Suprapubic skin (tissue), 4 donors: Measurements from ENCODE around the gene DBP. TPM values are rescaled to one million over a fixed set of nuclear protein-coding genes. Genes with fewer than 3 reads are reported as not detected.
"Not testable (repeated sequence)": the region's sequence is repeated elsewhere in the genome, so short reads cannot be mapped to it uniquely, and the experiment has no call there.

Source experiments
- DNase-seq, 2 donors: peaks; one replicate each; pipeline ENCODE4 v3.0.0-alpha.2; 2019; ENCODE audit warnings: low spot score in 2 of 2
- H3K27ac ChIP-seq: fragments of 200-600 bp; sonication (generic); one replicate; pipeline ENCODE4 v1.5.1; 2019
- H3K27me3 ChIP-seq: fragments of 200-600 bp; sonication (generic); one replicate; pipeline ENCODE4 v1.5.1; 2019
- H3K36me3 ChIP-seq: fragments of 200-600 bp; sonication (generic); one replicate; pipeline ENCODE4 v1.5.1; 2019
- H3K4me1 ChIP-seq: fragments of 200-600 bp; sonication (generic); one replicate; pipeline ENCODE4 v1.5.1; 2019
- H3K4me3 ChIP-seq: fragments of 200-600 bp; sonication (generic); one replicate; pipeline ENCODE4 v1.5.1; 2019; ENCODE audit warnings: mild to moderate bottlenecking
- H3K9me3 ChIP-seq: fragments of 200-600 bp; sonication (generic); one replicate; pipeline ENCODE4 v1.5.1; 2019
- CTCF ChIP-seq, 2 donors: fragments of 200-600 bp in 1 of 2; fragments of 450-650 bp in 1 of 2; sonication (generic) in 1 of 2; IDR thresholded peaks; one replicate each; pipeline ENCODE4 v1.5.1; 2016 to 2019; ENCODE audit warnings: antibody characterized with exemption in 2 of 2, mild to moderate bottlenecking in 1 of 2, moderate library complexity in 1 of 2
- EP300 ChIP-seq: sonication (generic); formaldehyde crosslinking; IDR thresholded peaks from one replicate; pipeline ENCODE4 v1.6.1; 2017; ENCODE audit warnings: antibody characterized with exemption
- POLR2A ChIP-seq, 2 donors: fragments of 450-650 bp; IDR thresholded peaks; one replicate each; pipeline ENCODE4 v1.6.1; 2017; ENCODE audit warnings: antibody characterized with exemption in 2 of 2, mild to moderate bottlenecking in 2 of 2, moderate library complexity in 2 of 2
- POLR2AphosphoS5 ChIP-seq, 3 donors: sonication (generic); formaldehyde crosslinking; IDR thresholded peaks; one replicate each; pipeline ENCODE4 v1.6.1; 2017; ENCODE audit warnings: antibody characterized with exemption in 3 of 3
- WGBS: methylation state at CpG from one replicate; pipeline ENCODE4 v1.1.5; 2018; 5-methylcytosine and 5-hydroxymethylcytosine counted together
- total RNA-seq, 4 donors: library from RNA; depleted of rRNA; stranded (reverse); fragments of >200 nt; gene quantifications; one replicate each; pipeline ENCODE4 v1.1.0, GENCODE V29; 2016

DBP gene
- total RNA-seq, 4 donors from 2014 or later, result 11.2 to 22.3 (median 17.8) TPM

DNA sequence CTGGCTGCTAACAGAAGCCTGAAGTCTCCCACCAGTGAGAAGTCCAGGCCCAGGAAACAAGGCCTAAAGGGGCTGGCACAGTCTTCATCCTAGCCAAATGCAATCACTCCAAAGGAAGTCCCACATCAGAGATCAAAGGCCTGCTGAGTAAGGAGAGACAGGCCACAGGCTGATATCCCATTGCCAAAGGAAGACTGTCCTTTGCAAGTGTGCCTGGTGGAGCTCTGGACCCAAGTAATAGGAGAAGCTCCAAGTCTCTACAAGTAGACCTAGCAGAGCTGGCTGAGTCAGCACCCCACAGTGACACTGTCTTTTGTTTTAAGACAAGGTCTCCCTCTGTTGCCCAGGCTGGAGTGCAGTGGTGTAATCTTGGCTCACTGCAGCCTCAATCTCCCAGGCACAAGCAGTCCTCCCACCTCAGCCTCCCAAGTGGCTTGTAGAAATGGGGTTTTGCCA lies 4.5 kb downstream of the DBP start:
- Histone ChIP-seq H3K4me1 (peaks cover 70% of the 10 kb centered on the region), H3K27ac (peak overlapping the region; percentile 94), H3K9me3 (no peaks in the 10 kb centered on the region), H3K27me3 (no peaks in the 10 kb centered on the region), H3K36me3 (peaks cover 11% of the 10 kb centered on the region), H3K4me3 (no peak overlapping the region)
- no peak for DNase-seq
- no peak for TF ChIP-seq POLR2AphosphoS5 (IDR thresholded peaks at IDR 0.05)
- TF ChIP-seq POLR2A (IDR thresholded peaks at IDR 0.05), result no peak
- TF ChIP-seq EP300, result no peak
- no peak for TF ChIP-seq CTCF (IDR thresholded peaks at IDR 0.05)

DNA sequence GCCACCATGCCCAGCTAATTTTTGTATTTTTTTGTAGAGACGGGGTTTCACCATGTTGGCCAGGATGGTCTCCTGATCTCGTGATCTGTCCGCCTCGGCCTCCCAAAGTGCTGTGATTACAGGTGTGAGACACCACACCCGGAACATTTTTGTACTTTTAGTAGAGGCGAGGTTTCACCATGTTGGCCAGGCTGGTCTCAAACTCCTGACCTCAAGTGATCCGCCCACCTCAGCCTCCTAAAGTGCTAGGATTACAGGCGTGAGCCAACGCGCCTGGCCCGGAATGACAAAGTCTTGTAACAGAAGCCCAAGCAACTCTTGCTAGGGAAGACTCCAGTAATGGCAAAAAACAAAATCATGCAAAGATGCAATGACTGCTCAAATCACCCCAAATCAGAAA lies 4.9 kb downstream of the DBP start:
- H3K4me3 ChIP-seq, H3K27me3 ChIP-seq, H3K9me3 ChIP-seq: not testable (repeated sequence)
- H3K36me3 ChIP-seq, result peaks cover 11% of the 10 kb centered on the region
- peak in 1 of 2 donors; percentile 49 for DNase-seq
- WGBS, result 69% methylated on average over 11 of the region's 11 CpGs
- peak overlapping the region; percentile 94 for H3K27ac ChIP-seq
- peaks cover 70% of the 10 kb centered on the region for H3K4me1 ChIP-seq

DNA sequence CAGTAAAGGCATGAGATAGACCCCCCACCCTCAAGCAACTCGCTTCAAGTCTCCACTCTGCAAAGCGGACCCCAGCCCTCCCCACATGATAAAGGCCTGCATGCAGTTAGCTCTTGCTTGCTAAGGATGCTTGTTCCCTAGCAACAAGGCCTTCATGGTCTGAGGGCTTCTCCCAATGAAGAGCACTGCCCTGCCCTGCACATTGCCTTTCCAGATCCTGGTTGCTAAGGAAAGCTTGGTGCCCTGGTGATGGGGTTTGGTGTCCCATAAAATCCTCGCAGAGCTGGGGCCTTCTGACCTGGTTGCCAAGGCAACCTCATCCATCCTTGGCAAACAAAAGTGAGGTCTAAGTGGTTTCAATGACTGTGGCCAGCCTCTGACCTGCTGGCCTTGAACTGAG lies 6.0 kb downstream of the DBP start:
- H3K27ac ChIP-seq, result peak overlapping the region; percentile 46
- H3K4me3 ChIP-seq, result no peak overlapping the region
- peaks cover 11% of the 10 kb centered on the region for H3K36me3 ChIP-seq
- 47% methylated on average over 3 of the region's 3 CpGs for WGBS
- H3K9me3 ChIP-seq, result no peaks in the 10 kb centered on the region
- no peaks in the 10 kb centered on the region for H3K27me3 ChIP-seq
- TF ChIP-seq CTCF (IDR thresholded peaks at IDR 0.05), result no peak
- TF ChIP-seq EP300, result no peak
- no peak for TF ChIP-seq POLR2AphosphoS5 (IDR thresholded peaks at IDR 0.05)
- TF ChIP-seq POLR2A (IDR thresholded peaks at IDR 0.05), result no peak
- DNase-seq, result peak in 1 of 2 donors; percentile 56
- H3K4me1 ChIP-seq, result peaks cover 61% of the 10 kb centered on the region

DNA sequence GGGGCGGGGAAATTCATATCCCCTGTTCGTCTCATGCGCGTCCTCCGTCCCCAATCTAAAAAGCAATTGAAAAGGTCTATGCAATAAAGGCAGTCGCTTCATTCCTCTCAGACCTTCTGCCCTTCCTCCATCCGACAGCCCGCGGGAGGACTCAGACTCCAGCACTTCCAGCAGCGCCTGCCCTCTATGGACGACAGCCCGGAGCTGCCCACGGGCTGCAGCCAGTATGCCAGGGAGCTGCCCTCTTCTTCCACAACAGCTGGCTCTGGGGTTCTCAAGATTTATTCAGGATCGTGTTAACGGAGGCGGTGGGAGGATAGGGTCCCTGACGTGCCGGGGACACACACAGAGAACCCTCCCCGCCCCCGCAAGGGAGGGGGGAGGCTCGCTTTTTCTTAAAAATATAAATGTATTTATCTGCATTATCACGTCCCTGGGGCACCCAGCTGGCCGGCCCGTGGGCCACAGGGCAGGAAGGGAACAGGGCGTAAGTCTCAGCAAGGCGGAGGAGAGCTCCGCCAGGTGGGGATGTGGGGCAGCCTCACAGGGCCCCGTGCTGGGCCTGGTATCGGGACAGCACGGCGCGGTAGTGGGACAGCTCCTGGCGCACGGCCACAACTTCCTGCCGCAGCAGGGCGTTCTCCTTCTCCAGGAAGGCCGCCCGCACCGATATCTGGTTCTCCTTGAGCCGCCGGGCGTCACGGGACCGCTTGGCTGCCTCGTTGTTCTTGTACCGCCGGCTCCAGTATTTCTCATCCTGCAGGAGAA lies 6.7 kb downstream of the DBP start:
- Histone ChIP-seq H3K4me1 (peaks cover 61% of the 10 kb centered on the region), H3K9me3 (no peaks in the 10 kb centered on the region), H3K36me3 (peaks cover 17% of the 10 kb centered on the region), H3K27ac (peak overlapping the region; percentile 46), H3K4me3 (no peak overlapping the region), H3K27me3 (no peaks in the 10 kb centered on the region)
- peak in 1 of 2 donors; percentile 75 for DNase-seq
- WGBS, result 25% methylated on average over 46 of the region's 47 CpGs
- TF ChIP-seq CTCF (IDR thresholded peaks at IDR 0.05) (no peak), POLR2A (IDR thresholded peaks at IDR 0.05) (no peak), POLR2AphosphoS5 (IDR thresholded peaks at IDR 0.05) (no peak), EP300 (no peak)

GRCh38 chr19:48629599-48630295 lies 7.4 kb downstream of the DBP start:
- no peak for TF ChIP-seq CTCF (IDR thresholded peaks at IDR 0.05)
- no peak for TF ChIP-seq POLR2A (IDR thresholded peaks at IDR 0.05)
- no peak for TF ChIP-seq EP300
- no peak for TF ChIP-seq POLR2AphosphoS5 (IDR thresholded peaks at IDR 0.05)
- Histone ChIP-seq H3K27me3 (no peaks in the 10 kb centered on the region), H3K4me1 (peaks cover 59% of the 10 kb centered on the region), H3K9me3 (no peaks in the 10 kb centered on the region), H3K4me3 (no peak overlapping the region), H3K27ac (peak overlapping the region; percentile 46), H3K36me3 (peaks cover 17% of the 10 kb centered on the region)
- peak in 1 of 2 donors; percentile 77 for DNase-seq
- 37% methylated on average over 13 of the region's 48 CpGs for WGBS
